Mucosa of descending colon (tissue), 3 donors: ENCODE results near the gene SLC29A3. TPM values are rescaled to one million over a fixed set of nuclear protein-coding genes. Genes with fewer than 3 reads are reported as not detected.

ENCODE experiments used
- ATAC-seq: fragments of 200-7000 bp; cut with Tn5 transposase; one replicate; pipeline ENCODE4 v1.9.1; 2020; ENCODE audit warnings: mild to moderate bottlenecking, moderate library complexity
- DNase-seq, 3 donors: peaks; one replicate each; pipeline ENCODE4 v3.0.0-alpha.2; 2020
- H3K36me3 ChIP-seq: fragments of 200-600 bp; one replicate; pipeline ENCODE4 v1.8.0; 2021; ENCODE audit warnings: low read depth, mild to moderate bottlenecking
- H3K4me1 ChIP-seq: fragments of 200-600 bp; one replicate; pipeline ENCODE4 v1.8.0; 2021; ENCODE audit warnings: low read depth, mild to moderate bottlenecking
- H3K4me3 ChIP-seq: fragments of 200-600 bp; one replicate; pipeline ENCODE4 v1.8.0; 2021; ENCODE audit warnings: mild to moderate bottlenecking
- H3K9me3 ChIP-seq: fragments of 200-600 bp; one replicate; pipeline ENCODE4 v1.8.0; 2021; ENCODE audit warnings: mild to moderate bottlenecking
- CTCF ChIP-seq: fragments of 200-600 bp; IDR thresholded peaks from one replicate; pipeline ENCODE4 v1.8.0; 2022; ENCODE audit warnings: antibody characterized with exemption, mild to moderate bottlenecking
- intact Hi-C, 2 donors: fragments of 100-400 bp; cut with DNase I in 1 of 2; cut with micrococcal nuclease in 1 of 2; formaldehyde crosslinking; loops; one replicate each; pipeline versions ENCODE4 v1.11.0 to v1.11.1; 2022; cut with DNase I, micrococcal nuclease
- total RNA-seq, 3 donors: library from RNA; stranded (reverse); fragmentation: NEBNext Ultra II Directional in 2 of 3; extraction: Animal tissue kit (Norgen Biotek cat#: 25700) in 2 of 3; gene quantifications; one replicate each; pipeline versions ENCODE4 v1.2.1 to v1.2.4, GENCODE V29; 2021 to 2023
- donor health status: DM: no; HTN: no; CAD: no; lungs with moderate emphysema.
- donor health status: DM: no; HTN: no; CAD: no.
- donor health status: DM: no; HTN: yes; CAD: no.

Gene SLC29A3
- total RNA-seq, 3 donors from 2014 or later: 6.0 to 6.4 (median 6.3) TPM

DNA sequence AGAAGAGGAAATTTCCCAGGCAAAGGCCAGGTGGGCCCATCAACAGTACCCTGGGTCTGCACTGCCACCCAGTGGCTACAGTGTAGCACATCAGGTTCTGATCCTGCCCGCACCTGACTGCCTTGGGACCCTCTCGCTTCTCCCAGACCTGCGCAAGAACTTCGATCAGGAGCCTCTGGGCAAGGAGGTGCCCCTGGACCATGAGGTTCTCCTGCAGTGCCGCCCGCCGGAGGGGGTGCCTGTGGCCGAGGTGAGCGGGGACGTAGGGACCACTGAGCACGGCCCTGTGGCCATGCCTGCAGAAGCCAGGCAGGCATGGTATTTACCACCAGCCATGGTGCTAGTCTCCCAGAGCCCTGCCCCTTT is 33.9 kb upstream of the SLC29A3 start:
- TF ChIP-seq CTCF: peak; percentile 46
- ATAC-seq: peak; percentile 68
- H3K4me3 ChIP-seq: no peak overlapping the region
- H3K9me3 ChIP-seq: no peaks in the 10 kb centered on the region
- no peaks in the 10 kb centered on the region for H3K36me3 ChIP-seq
- H3K4me1 ChIP-seq: no peaks in the 10 kb centered on the region
- intact Hi-C loops: loop anchor here in 1 of 2 donors (10.0 kb wide), 1 partner anchor 360 kb away; no protein-coding TSS in a partner anchor
- DNase-seq: peak in 2 of 3 donors; percentile 39 to 54

DNA sequence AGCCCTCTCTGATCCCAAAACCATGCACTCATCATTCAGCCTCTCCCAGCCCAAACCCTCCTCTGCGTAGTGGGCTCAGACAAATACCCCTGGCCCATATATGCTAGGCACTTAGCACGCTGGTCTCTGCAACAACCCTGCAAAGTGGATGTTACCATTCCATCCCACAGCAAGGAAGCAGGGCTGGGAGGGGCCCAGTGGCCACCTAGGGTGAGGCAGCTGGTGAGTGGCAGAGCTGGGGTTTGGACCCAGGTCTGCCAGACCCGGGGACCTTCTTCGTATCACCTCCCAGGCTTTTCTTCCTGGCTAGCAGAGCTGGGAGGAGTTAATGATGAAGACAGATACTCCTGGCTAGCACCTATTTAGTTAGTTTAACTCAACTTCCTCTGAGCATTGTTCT is 33.1 kb upstream of the SLC29A3 start:
- DNase-seq (peak in 1 of 3 donors; percentile 12), ATAC-seq (no peak)
- Histone ChIP-seq H3K4me3 (no peak overlapping the region), H3K9me3 (no peaks in the 10 kb centered on the region), H3K36me3 (no peaks in the 10 kb centered on the region), H3K4me1 (no peaks in the 10 kb centered on the region)
- intact Hi-C loops: loop anchor here in 1 of 2 donors (10.0 kb wide), 1 partner anchor 361 kb away; no protein-coding TSS in a partner anchor
- TF ChIP-seq CTCF: no peak

DNA sequence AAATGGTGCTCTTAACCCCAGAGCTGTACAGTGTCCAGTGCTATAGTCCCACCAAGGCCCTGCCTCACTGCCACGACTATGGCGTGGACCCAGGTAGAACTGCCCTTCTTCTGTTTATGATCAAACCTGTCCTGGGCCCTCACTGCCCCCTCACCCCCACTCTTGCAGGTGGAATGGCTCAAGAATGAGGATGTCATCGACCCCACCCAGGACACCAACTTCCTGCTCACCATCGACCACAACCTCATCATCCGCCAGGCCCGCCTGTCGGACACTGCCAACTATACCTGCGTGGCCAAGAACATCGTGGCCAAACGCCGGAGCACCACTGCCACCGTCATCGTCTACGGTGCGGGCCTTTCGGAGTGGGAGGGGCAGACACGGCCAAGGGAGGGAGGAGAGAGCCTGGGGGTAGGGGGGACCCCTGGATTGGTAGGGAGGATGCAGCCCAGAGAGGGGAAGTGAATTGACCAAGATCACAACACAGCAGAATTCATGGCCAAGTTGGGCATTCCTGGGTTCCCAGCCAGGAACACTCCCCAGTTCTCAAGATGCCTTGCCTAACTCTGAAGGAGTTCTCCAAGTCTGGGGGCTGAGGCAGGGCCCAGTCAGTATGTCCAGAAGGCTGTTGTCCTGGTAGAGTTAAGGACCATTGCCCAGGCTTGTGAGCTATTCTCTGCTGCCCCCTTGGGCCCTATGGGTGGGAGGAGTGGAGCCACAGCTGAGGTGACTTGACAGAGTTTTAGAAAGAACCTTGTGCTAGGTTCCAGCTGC is 32.4 kb upstream of the SLC29A3 start:
- Histone ChIP-seq H3K4me3 (no peak overlapping the region), H3K36me3 (no peaks in the 10 kb centered on the region), H3K9me3 (no peaks in the 10 kb centered on the region), H3K4me1 (no peaks in the 10 kb centered on the region)
- intact Hi-C loops: loop anchor here in 1 of 2 donors (10.0 kb wide), 1 partner anchor 362 kb away; no protein-coding TSS in a partner anchor
- TF ChIP-seq CTCF: no peak
- no peak for ATAC-seq
- DNase-seq: peak in 1 of 3 donors; percentile 37

DNA sequence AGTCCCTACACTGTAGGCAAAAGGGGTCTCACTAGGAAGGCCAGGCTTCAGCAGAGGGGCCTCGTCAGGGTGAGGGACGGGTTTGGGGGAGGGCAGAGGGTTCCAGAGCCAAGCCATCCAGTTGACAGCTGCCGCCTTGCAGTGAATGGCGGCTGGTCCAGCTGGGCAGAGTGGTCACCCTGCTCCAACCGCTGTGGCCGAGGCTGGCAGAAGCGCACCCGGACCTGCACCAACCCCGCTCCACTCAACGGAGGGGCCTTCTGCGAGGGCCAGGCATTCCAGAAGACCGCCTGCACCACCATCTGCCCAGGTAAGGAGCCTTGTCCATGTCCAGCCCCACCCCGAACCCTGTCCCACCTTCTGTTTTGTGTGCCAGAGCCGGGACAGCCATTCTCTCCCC is 31.6 kb upstream of the SLC29A3 start:
- no peaks in the 10 kb centered on the region for H3K9me3 ChIP-seq
- no peaks in the 10 kb centered on the region for H3K36me3 ChIP-seq
- DNase-seq: peak in 1 of 3 donors; percentile 22
- intact Hi-C loops: loop anchor here in 1 of 2 donors (10.0 kb wide), 1 partner anchor 363 kb away; no protein-coding TSS in a partner anchor
- no peak for TF ChIP-seq CTCF
- ATAC-seq: no peak
- H3K4me1 ChIP-seq: no peaks in the 10 kb centered on the region
- no peak overlapping the region for H3K4me3 ChIP-seq

DNA sequence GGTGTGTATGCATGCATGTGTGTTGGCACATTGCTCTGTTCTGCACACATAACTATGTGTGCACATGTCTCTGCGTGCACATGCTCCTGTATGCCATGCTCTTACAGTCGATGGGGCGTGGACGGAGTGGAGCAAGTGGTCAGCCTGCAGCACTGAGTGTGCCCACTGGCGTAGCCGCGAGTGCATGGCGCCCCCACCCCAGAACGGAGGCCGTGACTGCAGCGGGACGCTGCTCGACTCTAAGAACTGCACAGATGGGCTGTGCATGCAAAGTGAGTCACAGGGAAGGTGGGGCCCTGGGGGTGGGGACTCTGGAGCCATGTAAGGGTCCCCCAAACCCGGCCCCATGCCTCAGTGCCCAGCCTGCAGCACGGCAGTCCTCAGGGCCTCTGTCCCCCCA is 30.6 kb upstream of the SLC29A3 start:
- intact Hi-C loops: loop anchor here in 1 of 2 donors (10.0 kb wide), 1 partner anchor 364 kb away; no protein-coding TSS in a partner anchor
- ATAC-seq: no peak
- no peaks in the 10 kb centered on the region for H3K36me3 ChIP-seq

More for the DNA sequence above, 30.6 kb upstream of the SLC29A3 start:
- H3K4me1 ChIP-seq: no peaks in the 10 kb centered on the region
- DNase-seq: peak in 1 of 3 donors; percentile 34
- no peak overlapping the region for H3K4me3 ChIP-seq
- no peaks in the 10 kb centered on the region for H3K9me3 ChIP-seq
- TF ChIP-seq CTCF: no peak
